Stomach (tissue), 4 donors: ENCODE measurements around the gene KRT76.

Experiments
- CTCF ChIP-seq, 7 experiments: fragments of 450-650 bp in 4 of 7; fragments of 200-600 bp in 3 of 7; sonication (generic) in 3 of 7; IDR thresholded peaks; one replicate each; pipeline ENCODE4 v1.5.1; 2016 to 2019; ENCODE audit warnings: antibody characterized with exemption in 7 of 7, control low read depth in 2 of 7, mild to moderate bottlenecking in 1 of 7
- EP300 ChIP-seq: sonication (generic); formaldehyde crosslinking; IDR thresholded peaks from one replicate; pipeline ENCODE4 v1.6.1; 2017; ENCODE audit warnings: antibody characterized with exemption
- POLR2A ChIP-seq, 4 donors: fragments of 450-650 bp; IDR thresholded peaks; one replicate each; pipeline ENCODE4 v1.6.1; 2016; ENCODE audit warnings: antibody characterized with exemption in 4 of 4, control low read depth in 2 of 4, mild to moderate bottlenecking in 1 of 4, moderate library complexity in 1 of 4

- no peak for TF ChIP-seq EP300
- TF ChIP-seq CTCF (IDR thresholded peaks at IDR 0.05): no peak
- TF ChIP-seq POLR2A (IDR thresholded peaks at IDR 0.05): no peak
These were observed 13.2 kb downstream of the KRT76 start for GRCh38 chr12:52763991-52764390.
